HL-60 (cell line): Measurements from ENCODE around the gene TAS1R1.

Source experiments
- CTCF ChIP-seq: IDR thresholded peaks from one replicate; pipeline ENCODE4 v1.5.1; 2011; ENCODE audit warnings: low read length, control low read depth, inconsistent platforms; ENCODE audit not compliant: insufficient read depth
- POLR2AphosphoS5 ChIP-seq: IDR thresholded peaks from 2 replicates; pipeline ENCODE4 v1.6.1; 2012; ENCODE audit warnings: low read depth

DNA sequence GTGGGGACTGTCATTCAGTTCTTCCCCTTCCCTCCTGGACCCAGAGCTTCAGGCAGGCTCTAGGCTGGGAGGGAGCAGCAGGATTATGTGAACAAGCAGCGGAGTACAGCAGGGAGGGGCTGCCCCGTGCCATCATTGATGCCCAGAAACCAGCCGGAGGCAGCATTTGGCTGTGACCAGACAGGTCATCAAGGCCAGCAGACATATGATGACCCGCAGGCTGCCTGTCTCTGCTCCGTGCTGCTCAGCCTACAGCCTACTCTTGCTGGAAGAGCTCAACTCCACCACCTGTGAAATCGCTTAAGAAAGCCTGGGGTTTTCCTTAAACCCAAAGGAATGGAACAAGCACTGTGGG lies 42.6 kb downstream of the TAS1R1 start:
- no peak for TF ChIP-seq CTCF
- TF ChIP-seq POLR2AphosphoS5 = no peak
